ENCODE results near the gene EIF1. TPM values are rescaled to one million over a fixed set of nuclear protein-coding genes. Genes with fewer than 3 reads are reported as not detected.

Gene EIF1
- total and polyA plus RNA-seq, 2 donors (not counting 1 experiment from before 2014, with no cell fraction given): 773 to 2,045 TPM

DNA sequence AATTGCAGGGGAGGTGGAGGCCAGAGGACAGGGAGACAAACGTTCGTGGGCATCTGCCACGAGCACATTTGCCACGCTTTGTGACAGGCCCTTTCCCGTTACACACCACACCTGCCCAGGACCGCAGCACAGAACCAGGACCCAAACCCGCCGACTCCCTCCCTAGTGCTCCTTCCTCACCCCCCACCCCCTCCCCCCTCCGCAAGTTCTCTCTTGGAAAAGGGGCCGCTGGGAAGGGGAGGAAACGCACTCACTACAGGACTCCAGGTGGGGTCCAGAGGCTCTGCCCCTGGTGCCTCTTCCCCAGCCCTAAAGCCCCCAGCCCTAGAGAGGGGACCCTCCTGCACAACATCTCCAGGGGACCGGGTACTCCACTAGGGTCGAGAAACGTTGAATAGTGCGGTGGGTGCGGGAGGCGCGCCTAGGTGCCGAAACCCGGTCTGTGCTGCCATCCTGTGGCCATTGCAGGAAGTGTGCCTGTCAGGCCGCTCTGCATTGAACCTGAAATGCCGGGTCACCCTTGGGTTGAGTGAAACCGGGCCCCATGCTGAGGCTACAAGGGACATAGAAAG, 21.9 kb upstream of the EIF1 start:
- peak overlapping the region; percentile 74 for H3K9ac ChIP-seq (ENCODE audit: low read length)
- peaks cover 12 to 41% of the 10 kb centered on the region in 2 donors for H3K4me1 ChIP-seq (ENCODE audit: control insufficient read depth in 2 of 2, insufficient read depth in 2 of 2, low read length in 2 of 2)
- H3K27me3 ChIP-seq (replicated peaks in 1 of 4; ENCODE audit: control extremely low read depth in 1 of 4, control insufficient read depth in 3 of 4, insufficient read depth in 4 of 4, low read length in 3 of 4): no peaks in the 10 kb centered on the region
- Mint-ChIP-seq H3K27me3 (no peaks in the 10 kb centered on the region), H3K4me3 (peak overlapping the region; percentile 94), H3K9me3 (ENCODE audit: insufficient read depth) (no peaks in the 10 kb centered on the region), H3K4me1 (peaks cover 38% of the 10 kb centered on the region), H3K27ac (peak overlapping the region; percentile 99)
- POLR2A ChIA-PET: interaction anchor here (0.5 to 6.9 kb wide), 9 partner anchors 9 to 1466 kb away, joined by 3 to 117 read pairs (median 5); partner anchors contain the start of gene EIF1
- H2AFZ ChIP-seq (ENCODE audit: insufficient read depth, low read depth, low read length, poor library complexity, severe bottlenecking): peak overlapping the region; percentile 84
- H3K9me3 ChIP-seq (ENCODE audit: control extremely low read depth in 1 of 3, control insufficient read depth in 2 of 3, insufficient read depth in 1 of 3, low read length in 2 of 3): no peaks in the 10 kb centered on the region
- peak overlapping the region; percentile 92 for H3K4me2 ChIP-seq (replicated peaks; ENCODE audit: low read depth, low read length, poor library complexity, severe bottlenecking)
- H4K20me1 ChIP-seq (ENCODE audit: control insufficient read depth, insufficient read depth, low read length, poor library complexity, severe bottlenecking): no peaks in the 10 kb centered on the region
- CTCF ChIA-PET: interaction anchor here (0.9 to 13.5 kb wide), 13 partner anchors 11 to 1112 kb away, joined by 3 to 438 read pairs (median 9); partner anchors contain the start of genes EIF1, KRTAP16-1 and SMARCE1
- TF ChIP-seq, protein P1, sequence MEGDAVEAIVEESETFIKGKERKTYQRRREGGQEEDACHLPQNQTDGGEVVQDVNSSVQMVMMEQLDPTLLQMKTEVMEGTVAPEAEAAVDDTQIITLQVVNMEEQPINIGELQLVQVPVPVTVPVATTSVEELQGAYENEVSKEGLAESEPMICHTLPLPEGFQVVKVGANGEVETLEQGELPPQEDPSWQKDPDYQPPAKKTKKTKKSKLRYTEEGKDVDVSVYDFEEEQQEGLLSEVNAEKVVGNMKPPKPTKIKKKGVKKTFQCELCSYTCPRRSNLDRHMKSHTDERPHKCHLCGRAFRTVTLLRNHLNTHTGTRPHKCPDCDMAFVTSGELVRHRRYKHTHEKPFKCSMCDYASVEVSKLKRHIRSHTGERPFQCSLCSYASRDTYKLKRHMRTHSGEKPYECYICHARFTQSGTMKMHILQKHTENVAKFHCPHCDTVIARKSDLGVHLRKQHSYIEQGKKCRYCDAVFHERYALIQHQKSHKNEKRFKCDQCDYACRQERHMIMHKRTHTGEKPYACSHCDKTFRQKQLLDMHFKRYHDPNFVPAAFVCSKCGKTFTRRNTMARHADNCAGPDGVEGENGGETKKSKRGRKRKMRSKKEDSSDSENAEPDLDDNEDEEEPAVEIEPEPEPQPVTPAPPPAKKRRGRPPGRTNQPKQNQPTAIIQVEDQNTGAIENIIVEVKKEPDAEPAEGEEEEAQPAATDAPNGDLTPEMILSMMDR (IDR thresholded peaks at IDR 0.05): peak; percentile 88
- no peak for TF ChIP-seq EZH2 (IDR thresholded peaks at IDR 0.05; ENCODE audit: borderline replicate concordance, insufficient read depth, low read depth, low read length, poor library complexity, severe bottlenecking)
- DNase-seq (peak; percentile 93), ATAC-seq (ENCODE audit: low read depth) (peak; percentile 63)
- no peaks in the 10 kb centered on the region for H3K79me2 ChIP-seq (ENCODE audit: control insufficient read depth, insufficient read depth, low read length)
- intact Hi-C loops (cut with micrococcal nuclease): loop anchor here (1.0 to 5.0 kb wide), 8 partner anchors 10 to 1449 kb away; partner anchors contain the start of genes EIF1 and WIPF2
- no peaks in the 10 kb centered on the region for H3K36me3 ChIP-seq (replicated peaks in 1 of 2; ENCODE audit: control extremely low read depth in 1 of 2, control insufficient read depth in 1 of 2, extremely low read depth in 1 of 2, insufficient read depth in 2 of 2, low read length in 1 of 2)
- H3K27ac ChIP-seq (ENCODE audit: low read length in 2 of 2): peak overlapping the region; percentile 99
- 0% methylated on average over 16 of the region's 23 CpGs for WGBS (ENCODE audit: insufficient coverage)
- peak overlapping the region; percentile 11 to 89 (median 62) for H3K4me3 ChIP-seq (ENCODE audit: control extremely low read depth in 1 of 5, extremely low read depth in 1 of 5, insufficient read depth in 1 of 5, low read depth in 2 of 5, low read length in 4 of 5)

Data from B cell (primary cell).